AG09319 (cell line): ENCODE data around the gene RBM18.

Experiments used
- DNase-seq: peaks from one replicate; pipeline ENCODE4 v3.0.0-alpha.2; 2010; ENCODE audit warnings: low read depth; ENCODE audit errors: extremely low read depth
- CTCF ChIP-seq: IDR thresholded peaks from 2 replicates; pipeline ENCODE4 v1.5.1; 2011; ENCODE audit warnings: low read depth, mild to moderate bottlenecking, inconsistent platforms, low read length, moderate library complexity

The RBM18 gene

DNA sequence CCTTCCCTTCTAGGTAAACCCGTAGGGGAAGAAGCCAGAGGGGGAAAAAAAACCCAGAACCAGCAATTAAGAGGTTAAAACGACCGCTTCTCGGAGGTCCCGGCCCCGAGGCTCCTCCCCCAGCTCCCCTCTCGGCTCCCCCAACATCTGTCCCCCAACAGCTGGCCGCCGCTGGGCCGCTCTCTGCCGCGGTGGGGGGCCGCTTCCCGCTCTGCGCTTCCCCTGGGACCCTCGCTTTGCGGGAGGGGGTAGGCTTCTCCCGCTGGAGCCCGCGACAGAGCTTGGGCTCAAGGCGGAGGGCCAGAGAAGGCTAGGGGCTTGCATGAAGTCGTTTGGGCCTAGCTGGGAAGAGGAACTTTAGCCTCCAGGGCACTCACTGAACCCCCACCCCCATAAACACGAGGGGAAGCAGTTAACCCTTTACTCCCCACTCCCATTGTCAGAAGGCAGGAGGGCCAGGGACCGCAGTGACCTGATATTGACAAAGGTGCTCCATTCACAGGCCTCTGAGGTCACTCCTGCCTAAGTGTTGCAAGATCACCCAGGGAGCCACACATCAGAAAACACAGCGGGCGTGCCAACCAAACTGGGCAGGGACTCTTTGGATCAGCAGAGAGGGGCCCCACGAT lies 43.3 kb downstream of the RBM18 start:
- no peak for DNase-seq
- no peak for TF ChIP-seq CTCF

- DNase-seq, result no peak
- no peak for TF ChIP-seq CTCF
These were observed 43.9 kb downstream of the RBM18 start for GRCh38 chr9:122220673-122221182.

- DNase-seq, result no peak
- no peak for TF ChIP-seq CTCF
These were observed 44.6 kb downstream of the RBM18 start for GRCh38 chr9:122219856-122220672.

DNA sequence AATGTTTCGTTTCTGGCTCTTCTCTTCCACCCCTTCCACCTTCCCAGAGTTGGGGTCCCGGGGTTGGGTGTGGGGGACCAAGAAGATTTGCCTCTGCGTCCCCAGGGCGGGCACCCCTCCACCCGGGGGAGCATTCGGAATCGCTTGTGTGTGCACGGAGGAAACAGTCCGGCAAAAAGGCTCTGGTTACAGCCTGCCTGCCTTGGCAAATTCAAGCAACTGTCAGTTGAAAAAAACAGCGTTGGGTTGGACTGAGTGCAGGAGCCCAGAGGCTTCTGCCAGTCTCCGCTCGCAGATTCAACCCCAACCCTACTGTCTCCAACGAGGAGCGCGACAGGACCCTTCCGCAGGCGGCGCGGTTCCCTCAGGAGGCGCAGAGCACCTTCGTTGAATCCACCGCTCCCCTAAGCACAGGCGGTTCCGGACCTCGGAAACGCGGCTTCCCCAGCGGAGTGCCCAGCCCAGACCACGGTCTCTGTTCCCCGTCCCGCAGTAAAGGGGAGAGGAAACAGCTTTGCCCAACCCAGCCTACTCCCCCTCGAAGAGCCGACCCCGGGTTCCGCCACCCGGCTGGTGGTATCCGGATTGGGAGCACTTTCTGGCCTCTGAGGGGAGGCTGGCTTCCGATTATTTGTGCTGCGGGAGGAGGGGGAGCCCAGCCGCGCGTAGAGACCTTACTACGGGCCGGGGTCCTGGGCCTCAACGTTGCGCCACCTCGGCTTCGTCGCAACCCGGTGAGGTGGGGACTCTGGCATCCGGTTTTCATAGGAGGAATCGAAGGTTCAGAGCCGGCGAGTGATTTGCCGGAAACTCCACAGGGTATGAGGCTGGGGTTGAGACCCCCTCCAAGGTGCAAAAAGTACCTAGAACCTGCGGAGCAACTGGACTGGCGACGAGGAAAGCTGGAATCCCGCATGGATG lies 45.4 kb downstream of the RBM18 start:
- no peak for TF ChIP-seq CTCF
- no peak for DNase-seq

- TF ChIP-seq CTCF, result no peak
- no peak for DNase-seq
These were observed 46.3 kb downstream of the RBM18 start for GRCh38 chr9:122218071-122218934.

- TF ChIP-seq CTCF, result no peak
- no peak for DNase-seq
These were observed 47.0 kb downstream of the RBM18 start for GRCh38 chr9:122217640-122218039.
